GM12891 (cell line): ENCODE data around the gene JPH3.

Experiments
- PAX5 ChIP-seq: IDR thresholded peaks from 2 replicates; pipeline ENCODE4 v1.6.1; 2011; ENCODE audit warnings: low read length, moderate library complexity, mild to moderate bottlenecking; ENCODE audit not compliant: insufficient read depth, severe bottlenecking
- POLR2A ChIP-seq: IDR thresholded peaks from 2 replicates; pipeline ENCODE4 v1.6.1; 2011; ENCODE audit warnings: low read depth, low read length, control low read depth
- POLR2AphosphoS5 ChIP-seq: IDR thresholded peaks from 2 replicates; pipeline ENCODE4 v1.6.1; 2011; ENCODE audit warnings: low read depth, low read length, control low read depth
- POU2F2 ChIP-seq: IDR thresholded peaks from 2 replicates; pipeline ENCODE4 v1.6.1; 2011; ENCODE audit warnings: low read depth, mild to moderate bottlenecking, control low read depth, low read length, moderate library complexity
- SPI1 ChIP-seq: IDR thresholded peaks from 2 replicates; pipeline ENCODE4 v1.6.1; 2011; ENCODE audit warnings: low read depth, low read length, control low read depth
- TAF1 ChIP-seq: IDR thresholded peaks from 2 replicates; pipeline ENCODE4 v1.6.1; 2011; ENCODE audit warnings: low read depth, low read length, control low read depth

- TF ChIP-seq POLR2AphosphoS5, result no peak
- no peak for TF ChIP-seq POLR2A
- TF ChIP-seq TAF1, result no peak
- TF ChIP-seq POU2F2, result no peak
- TF ChIP-seq SPI1, result no peak
- no peak for TF ChIP-seq PAX5
Observed at GRCh38 chr16:87585442-87586200, 16.7 kb upstream of the JPH3 start.
